ENCODE measurements around the gene PARD6G.
"Not testable (repeated sequence)": the region's sequence is repeated elsewhere in the genome, so short reads cannot be mapped to it uniquely, and the experiment has no call there.

Gene PARD6G

GRCh38 chr18:80168346-80168745 lies 79.0 kb downstream of the PARD6G start:
- no peak for DNase-seq

DNA sequence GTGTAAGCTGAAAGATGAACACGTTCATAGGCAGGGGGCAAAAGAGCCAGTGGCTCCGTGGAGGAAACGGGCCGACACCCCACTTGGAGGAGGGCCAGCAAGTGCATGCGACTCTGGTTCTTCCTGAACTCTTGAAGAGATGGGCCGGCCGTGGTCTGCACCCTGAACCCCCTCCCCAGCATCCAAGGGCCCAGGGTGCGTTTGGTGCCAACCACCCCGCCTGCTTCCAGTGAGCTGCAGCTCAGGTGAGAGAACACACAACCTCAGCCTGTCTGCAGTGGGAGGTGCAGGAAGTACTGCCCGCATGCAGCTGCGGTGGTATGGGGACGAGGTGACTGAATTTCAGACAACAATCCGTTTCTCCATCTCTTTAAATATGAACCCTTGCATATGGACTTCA lies 79.4 kb downstream of the PARD6G start:
- DNase-seq = no peak

DNA sequence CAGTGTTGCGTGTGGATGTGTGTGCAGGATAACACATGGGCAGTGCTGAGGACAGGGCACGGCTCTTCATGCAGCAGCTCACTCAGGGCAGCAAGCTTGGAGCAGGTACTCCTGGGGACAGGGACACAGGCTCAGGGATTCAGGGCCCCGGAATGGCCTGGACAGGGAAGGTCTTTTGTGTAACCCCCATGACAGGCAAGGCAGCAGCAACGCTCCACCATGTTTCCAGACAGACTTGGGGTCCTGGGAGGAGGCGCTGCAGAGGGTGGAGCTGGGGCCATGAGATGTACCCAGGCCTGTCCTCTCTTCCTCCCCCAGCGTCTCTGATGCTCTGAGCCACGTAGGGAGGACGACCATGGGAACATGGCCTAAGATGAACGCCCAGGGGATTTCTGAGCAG lies 80.0 kb downstream of the PARD6G start:
- no peak for DNase-seq

DNA sequence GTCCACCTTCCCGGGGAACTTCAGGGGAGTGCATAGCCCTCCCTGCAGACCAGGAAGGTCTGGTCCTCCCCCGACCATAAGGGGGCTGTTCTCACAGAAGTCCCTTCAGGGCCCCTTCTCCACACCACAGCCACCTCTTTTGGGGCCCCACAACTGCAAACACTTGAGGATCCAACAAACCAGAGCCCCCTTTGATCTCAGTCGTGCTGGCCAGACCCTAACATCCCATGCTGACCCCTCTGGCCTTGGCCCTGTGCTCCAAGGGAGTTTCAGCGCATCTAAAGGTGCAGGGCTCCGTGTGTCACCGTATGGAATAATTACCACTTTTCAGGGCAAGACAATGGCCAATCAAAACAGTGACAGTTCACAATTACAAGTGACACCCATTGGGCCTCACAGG lies 80.6 kb downstream of the PARD6G start:
- no peak for DNase-seq

GRCh38 chr18:80166240-80166639 lies 81.1 kb downstream of the PARD6G start:
- DNase-seq = no peak

GRCh38 chr18:80164727-80165355 lies 82.5 kb downstream of the PARD6G start:
- DNase-seq = not testable (repeated sequence)

DNA sequence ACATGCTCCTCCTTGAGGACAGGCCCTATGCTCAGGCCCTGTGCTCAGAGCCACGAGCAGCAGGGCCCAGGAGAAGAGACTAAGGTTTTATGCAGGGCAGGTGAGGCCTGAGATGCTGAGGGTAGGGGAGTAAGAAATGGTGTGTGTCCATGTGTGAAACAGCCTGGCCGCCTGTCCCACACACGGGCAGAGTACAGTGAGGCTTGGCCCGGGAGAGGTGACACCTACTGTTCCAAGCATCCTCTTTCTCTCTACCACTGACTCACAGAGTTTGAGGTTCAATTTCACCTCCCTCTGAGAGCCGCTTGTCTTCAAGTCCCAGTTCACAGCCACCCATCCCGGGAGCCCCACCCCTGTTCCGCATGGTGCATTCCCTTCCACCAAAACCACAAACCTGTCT lies 84.1 kb downstream of the PARD6G start:
- DNase-seq = no peak

DNA sequence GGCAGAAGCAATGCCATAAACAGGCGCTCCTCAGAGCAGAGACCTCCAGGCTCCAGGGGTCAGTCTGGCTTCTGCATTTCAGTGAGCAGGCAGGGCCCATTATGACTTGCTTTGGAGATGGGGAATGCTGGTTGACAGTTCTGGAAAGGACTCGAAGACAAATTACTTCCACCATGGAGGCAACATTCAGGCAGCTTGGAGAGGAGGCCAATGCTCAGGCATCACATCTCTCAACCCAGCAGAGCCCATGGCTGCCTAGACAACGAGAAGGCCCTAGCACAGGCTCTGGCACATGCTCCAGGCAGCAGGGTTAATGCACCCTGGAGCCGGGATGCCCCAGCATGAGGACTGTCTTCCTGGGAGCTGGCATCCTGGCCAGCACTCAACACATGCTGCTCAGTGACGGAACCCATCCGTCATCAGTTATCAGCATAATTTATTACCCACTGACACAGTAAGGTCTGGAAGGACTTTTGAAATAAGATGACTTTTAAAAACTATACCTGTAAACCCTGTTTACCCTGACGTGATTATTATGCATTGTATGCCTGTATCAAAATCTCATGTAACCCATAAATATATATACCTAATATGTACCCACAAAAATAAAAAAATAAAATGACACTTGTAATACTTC lies 85.4 kb downstream of the PARD6G start:
- DNase-seq = no peak

GRCh38 chr18:80159713-80160636 lies 87.3 kb downstream of the PARD6G start:
- peak; percentile 64 for DNase-seq

DNA sequence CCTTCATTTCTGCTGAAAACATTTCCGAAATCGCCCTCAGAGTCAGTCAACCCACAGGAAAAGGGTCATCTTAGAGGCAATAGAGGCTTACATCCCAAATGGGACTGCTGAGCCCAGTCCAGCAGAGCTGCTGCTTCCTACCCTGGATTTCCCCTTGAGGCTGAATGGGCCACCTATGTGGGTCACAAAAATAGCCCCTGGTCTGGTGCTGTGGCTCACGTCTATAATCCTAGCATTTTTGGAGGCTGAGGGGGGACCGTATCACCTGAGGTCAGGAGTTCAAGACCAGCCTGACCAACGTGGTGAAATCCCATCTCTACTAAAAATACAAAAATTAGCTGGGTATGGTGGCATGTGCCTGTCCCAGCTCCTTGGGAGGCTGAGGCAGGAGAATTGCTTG lies 88.9 kb downstream of the PARD6G start:
- no peak for DNase-seq

DNA sequence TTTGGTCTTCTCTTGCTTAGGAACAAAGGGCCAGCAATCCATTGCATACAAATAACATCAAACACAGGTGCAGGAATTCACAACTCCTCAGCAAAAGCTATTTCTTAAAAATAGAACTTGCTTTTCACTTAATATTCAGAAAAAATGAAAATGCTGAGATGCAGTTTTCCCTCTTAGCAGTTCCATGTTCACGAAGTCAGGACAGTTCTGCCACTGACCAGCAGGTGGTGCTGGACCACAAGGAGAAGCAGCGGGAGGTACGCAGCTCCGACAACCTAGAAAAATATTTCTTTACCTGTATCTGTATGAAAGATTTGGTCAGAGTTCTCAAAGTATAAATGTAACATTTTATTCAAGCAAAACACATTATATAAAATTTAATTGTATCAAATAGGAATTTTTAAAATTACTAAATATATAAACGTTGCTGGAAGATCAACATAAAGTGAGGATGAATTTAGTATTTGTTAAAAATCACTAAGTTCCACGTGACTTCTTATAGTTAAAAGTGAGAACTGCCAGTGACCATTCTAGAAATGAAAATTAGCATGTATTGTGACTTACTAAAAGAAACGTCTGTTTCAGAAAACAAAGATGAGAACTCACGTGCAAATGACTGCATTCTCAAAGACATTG lies 89.5 kb downstream of the PARD6G start:
- peak; percentile 85 for DNase-seq

- DNase-seq = peak; percentile 53
These were observed 93.0 kb downstream of the PARD6G start for GRCh38 chr18:80154293-80154692.

- no peak for DNase-seq
These were observed 97.6 kb downstream of the PARD6G start for GRCh38 chr18:80149667-80150066.

- no peak for DNase-seq
These were observed 98.8 kb downstream of the PARD6G start for GRCh38 chr18:80148326-80149199.

DNA sequence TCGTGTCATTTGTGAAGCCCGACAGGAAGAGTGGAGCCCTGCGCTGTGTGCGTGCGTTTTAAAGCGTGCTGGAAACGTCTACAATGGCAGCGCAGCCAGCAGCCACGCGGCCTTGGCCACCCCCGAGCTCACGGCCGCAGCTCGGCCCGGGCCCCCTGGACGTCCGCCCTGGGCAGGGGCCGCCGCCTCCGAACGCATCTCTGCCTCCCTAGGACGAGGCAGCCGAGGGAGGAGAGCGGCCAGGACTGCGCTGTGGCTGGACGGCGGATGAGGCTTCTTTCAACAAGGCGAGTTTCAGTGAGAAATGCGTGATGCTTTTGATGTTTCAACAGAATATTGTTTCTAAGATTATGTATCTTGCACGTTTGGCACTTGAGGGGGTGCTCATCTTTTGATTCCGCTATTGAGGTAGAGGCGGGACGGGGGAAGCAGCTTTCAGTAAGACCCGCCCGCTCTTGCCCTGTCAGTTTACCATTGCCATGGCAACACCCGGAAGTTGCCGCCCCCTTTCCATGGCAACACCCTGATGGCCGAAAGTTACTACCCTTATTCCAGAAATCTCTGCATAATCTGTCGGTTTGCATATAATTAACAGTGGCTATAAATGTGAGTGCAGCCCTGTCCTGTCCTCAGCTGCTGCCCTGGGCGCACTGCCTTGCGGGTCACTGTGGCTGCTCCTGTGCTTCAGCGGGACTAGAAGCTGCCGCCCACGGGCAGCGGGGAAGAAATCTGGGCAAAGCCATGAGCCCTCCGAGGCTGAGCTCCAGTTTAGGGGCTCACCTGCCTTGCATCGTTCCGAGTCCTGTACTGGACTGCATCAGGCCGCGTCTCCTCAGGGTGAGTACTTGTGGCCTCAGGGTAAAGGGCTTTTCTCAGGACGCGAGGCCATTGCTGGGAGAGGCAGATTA lies 99.6 kb downstream of the PARD6G start:
- DNase-seq = peak; percentile 86

- no peak for DNase-seq
These were observed 100.3 kb downstream of the PARD6G start for GRCh38 chr18:80147037-80147417.

DNA sequence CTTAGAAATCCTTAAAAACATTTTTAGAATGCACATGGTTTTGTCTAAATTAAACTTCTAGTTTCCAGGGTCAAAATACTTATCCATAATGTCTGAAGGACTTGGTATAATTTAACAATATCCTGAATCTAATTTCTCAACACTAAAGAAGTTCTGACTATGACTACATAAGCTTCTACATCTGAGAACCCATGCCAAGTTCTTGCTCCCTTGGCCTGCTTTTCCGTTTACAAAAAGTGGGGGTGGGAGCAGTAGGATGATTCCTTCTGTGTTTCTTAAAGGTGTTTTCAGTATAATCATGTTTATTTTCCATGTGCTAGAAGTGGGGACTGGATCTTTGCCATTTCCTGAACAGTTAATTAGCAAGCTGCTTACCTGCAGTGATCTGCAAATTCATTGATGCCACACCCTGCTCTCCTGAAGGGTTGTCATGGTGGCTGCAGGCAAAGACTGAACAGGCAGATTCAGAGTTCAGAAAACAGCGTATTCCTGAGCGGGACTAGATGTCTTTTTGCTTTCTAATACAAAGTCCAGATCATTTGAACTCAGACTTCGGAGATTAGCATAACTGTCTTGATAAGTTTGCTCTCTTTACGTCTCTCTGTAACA lies 102.0 kb downstream of the PARD6G start:
- no peak for DNase-seq

DNA sequence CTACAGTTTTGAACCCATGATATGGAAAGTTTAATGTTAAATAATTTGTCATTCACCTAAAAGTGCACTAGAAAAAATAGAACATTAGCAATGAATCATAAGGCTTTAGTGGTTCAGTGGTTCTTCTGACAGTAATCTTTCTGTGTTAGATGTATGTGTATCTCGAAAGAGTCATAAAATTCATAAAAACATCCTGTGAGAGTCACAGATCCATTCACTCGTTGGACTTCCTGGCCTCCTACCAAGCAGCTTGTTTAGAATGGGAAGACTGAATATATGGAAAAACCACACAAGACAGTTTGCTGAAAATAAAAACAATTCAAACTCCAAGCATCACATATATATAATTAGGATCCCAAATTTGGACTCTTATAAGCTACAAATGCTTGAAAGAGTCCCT lies 103.4 kb downstream of the PARD6G start:
- no peak for DNase-seq

- DNase-seq = no peak
These were observed 106.8 kb downstream of the PARD6G start for GRCh38 chr18:80140455-80140985.

DNA sequence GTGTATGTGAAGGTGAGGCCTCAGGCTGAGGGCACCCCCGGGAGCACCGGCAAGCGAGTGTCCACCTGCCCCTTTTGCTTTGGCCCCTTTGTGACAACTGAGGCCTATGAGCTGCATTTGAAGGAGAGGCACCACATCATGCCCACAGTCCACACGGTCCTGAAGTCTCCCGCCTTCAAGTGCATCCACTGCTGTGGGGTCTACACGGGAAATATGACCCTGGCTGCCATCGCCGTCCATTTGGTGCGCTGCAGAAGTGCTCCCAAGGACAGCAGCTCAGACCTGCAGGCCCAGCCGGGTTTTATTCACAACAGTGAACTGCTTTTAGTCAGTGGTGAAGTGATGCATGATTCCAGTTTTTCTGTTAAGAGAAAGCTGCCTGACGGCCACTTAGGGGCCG lies 109.3 kb downstream of the PARD6G start:
- no peak for DNase-seq

GRCh38 chr18:80137137-80137536 lies 110.2 kb downstream of the PARD6G start:
- DNase-seq = no peak

All from stimulated activated CD4-positive, alpha-beta T cell treated with anti-CD3 and anti-CD28 coated beads, Interleukin-15, amount 100 ng/mL, for 24 hours (primary cell).